Hematopoietic multipotent progenitor cell treated with erythropoietin and hydrocortisone succinate and interleukin-3 and kit ligand, for 4 days (in vitro differentiated cells): ENCODE measurements around the gene NCR1.
A peak's percentile ranks its signal among the peaks of the same experiment; 100 is the strongest.
"Not testable (repeated sequence)": the region's sequence is repeated elsewhere in the genome, so short reads cannot be mapped to it uniquely, and the experiment has no call there.

Experiments used
- DNase-seq: peaks from one replicate; pipeline ENCODE4 v3.0.0-alpha.2; 2015

Gene NCR1

GRCh38 chr19:54905803-54906511 lies at the start of gene NCR1:
TSS of gene NCR1 (plus strand) at chr19:54906148. CDS start at chr19:54906188, 40 bp downstream.
- peak; percentile 74 for DNase-seq

GRCh38 chr19:54858476-54858875 lies 47.5 kb upstream of the NCR1 start:
- not testable (repeated sequence) for DNase-seq

- peak; percentile 45 for DNase-seq
These were observed 46.5 kb upstream of the NCR1 start for GRCh38 chr19:54859421-54859820.

GRCh38 chr19:54863459-54863858 lies 42.5 kb upstream of the NCR1 start:
- not testable (repeated sequence) for DNase-seq

DNA sequence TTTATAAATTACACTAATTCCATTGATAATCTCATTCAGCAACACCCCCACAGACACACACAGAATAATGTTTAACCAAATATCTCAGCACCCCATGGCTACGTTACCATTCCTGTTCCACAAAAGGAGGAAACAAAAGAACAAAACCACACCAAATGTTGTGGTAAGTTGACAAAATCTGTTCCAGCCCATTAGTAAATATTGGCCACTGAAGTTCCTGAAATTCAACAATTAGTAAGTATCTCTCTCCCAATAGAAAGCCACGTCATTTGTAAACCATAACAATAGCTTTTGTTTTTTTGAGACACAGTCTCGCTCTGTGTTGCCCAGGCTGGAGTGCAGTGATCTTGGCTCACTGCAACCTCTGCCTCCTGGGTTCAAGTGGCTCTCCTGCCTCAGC lies 34.3 kb upstream of the NCR1 start:
- DNase-seq = no peak

GRCh38 chr19:54873990-54874389 lies 32.0 kb upstream of the NCR1 start, which contains the start of gene FCAR:
TSS of gene FCAR (plus strand) at chr19:54874235. CDS start at chr19:54874290, 55 bp downstream.
- DNase-seq = no peak

DNA sequence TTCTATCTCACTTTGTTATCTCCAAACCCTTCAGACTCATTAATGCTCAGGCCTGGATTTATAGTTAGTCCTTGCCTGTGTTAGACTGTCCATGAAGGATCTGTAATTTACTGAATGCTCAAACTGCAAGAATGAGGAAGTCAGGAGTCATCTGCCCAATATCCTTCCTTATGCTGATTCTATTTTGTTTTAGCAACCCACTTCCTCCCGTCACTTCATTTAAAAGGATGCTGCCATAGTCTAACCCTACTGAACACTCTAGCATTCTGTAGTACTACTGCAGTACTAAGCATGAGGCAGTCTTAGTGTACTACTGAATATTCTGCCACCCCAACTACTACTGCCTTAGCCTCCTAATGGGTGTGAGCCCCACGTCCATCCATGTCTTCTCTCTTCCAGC lies 30.4 kb upstream of the NCR1 start:
- peak; percentile 61 for DNase-seq

DNA sequence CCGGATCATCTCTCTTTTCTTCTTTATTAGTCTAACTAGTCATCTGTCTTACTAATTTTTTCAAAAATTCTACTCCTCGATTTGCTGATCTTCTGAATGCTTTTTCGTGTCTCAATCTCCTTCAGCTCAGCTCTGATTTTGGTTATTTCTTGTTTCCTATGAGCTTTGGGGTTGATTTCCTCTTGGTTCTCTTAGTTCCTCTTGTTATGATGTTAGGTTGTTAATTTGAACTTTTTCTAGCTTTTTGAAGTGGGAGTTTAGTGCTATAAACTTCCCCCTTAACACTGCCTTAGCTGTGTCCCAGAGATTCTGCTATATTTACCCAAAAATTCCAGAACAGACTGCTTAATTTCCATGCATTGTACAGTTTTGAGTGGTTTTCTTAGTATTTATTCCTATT lies 28.5 kb upstream of the NCR1 start:
- no peak for DNase-seq

DNA sequence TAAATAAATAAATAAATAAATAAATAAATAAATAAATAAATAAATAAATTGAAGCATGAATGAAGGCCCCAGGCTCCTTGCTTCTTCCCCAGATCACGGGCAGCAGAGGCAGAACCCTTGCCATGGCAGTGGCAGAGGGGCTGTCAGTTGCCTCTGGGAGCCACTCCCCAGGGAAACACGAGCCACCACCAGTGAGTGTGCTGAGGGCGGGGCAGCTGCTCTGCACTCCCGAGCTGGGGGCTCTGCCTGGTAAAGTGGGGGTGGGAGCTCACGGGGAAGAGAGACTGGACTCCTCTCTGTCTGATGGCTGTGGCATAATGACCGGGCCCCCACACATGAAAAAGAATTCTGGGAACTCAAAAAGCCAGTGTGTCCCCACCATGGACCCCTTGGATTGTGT lies 24.1 kb upstream of the NCR1 start:
- no peak for DNase-seq

DNA sequence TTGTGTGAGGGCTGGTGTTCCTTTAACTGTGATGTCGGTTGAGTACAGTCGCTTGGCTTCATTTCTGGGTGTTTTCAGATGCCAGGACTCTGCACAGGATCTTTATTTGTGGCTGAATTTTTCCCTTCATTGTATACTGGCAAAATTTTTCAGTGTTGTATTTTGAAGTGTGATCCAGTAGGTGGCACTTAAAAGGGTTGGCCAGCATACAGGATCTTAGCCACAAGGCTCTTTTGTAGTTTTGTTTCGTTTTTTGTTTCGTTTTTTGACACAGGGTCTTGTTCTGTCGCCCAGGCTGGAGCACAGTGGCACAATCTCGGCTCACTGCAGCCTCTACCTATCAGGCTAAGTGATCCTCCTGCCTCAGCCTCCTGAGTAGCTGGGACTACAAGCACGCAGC lies 23.2 kb upstream of the NCR1 start:
- peak; percentile 75 for DNase-seq

GRCh38 chr19:54883228-54883627 lies 22.7 kb upstream of the NCR1 start:
- no peak for DNase-seq

DNA sequence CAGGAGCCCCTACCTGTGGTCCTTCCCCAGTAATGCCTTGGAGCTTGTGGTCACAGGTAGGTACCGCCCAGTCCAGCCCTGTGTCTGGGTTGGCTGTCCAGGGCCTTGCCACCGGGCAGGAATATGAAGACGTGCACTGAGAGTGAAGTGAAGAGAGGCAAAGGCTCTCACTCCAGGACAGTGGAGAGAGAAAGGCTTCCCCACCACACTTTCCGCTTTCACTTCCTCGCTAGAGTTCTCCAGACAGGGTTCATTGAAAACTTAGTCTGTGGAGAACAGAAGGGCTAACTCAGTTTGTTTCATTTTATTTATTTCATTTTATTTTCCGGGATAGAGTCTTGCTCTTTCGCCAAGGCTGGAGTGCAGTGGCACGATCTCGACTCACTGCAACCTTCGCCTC lies 17.7 kb upstream of the NCR1 start:
- no peak for DNase-seq

GRCh38 chr19:54889566-54889965 lies 16.4 kb upstream of the NCR1 start:
- DNase-seq = no peak

DNA sequence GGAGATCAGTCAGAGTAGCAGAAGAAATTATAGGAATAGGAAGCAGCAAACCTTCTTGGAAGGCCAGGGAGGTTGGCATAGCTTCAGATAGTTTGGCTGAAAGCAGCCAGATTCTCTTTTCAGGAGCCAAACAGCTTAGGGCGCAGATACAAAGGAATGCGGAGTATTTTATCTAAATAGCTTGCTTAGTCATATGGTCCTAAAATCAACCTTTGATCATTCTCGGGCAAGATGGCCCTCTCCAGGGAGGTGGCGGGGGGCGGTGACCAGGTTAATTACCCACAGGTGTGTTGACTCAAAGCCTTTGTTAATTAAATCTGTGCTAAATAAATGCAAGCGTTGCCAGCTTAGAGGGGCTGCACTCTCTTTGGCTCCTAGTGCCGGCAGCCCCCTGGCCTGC lies 12.5 kb upstream of the NCR1 start:
- DNase-seq = no peak

- not testable (repeated sequence) for DNase-seq
These were observed 11.8 kb upstream of the NCR1 start for GRCh38 chr19:54894106-54894505.

DNA sequence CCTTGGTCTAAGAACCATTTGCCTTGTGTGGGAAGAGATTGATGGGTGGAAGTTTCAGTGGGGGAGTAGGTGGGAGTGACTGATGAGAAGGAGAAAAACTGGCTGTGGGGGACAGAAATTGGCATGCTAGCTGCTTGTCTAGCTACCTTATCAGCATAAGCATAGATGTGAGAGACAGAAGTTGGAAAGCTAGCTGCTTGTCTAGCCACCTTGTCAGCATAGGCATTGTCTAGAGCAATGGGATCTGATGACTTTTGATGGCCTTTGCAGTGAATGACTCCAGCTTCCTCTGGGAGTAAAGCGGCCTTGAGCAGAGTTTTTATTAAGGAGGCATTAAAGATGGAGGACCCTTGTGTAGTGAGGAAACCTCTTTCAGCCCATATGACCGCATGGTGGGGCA lies 9.9 kb upstream of the NCR1 start:
- no peak for DNase-seq

DNA sequence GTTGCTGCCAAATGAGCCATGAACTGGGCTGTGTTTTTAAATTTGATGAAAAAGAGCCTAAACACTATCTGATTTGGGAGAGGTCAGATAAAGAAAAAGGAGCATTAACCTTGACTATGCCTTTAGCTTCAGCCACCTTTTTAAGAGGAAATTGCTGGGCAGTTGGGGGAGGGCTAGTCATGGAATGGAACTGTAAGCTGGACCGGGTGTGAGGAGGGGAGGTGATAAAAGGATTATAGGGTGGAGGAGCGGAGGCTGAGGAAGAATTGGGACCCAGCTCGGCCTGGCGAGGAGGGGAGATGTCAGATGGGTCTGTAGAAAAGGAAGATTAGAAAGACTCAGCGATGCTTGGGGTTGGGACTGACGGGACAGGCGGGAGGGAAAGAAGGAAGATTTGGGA lies 7.3 kb upstream of the NCR1 start:
- not testable (repeated sequence) for DNase-seq

DNA sequence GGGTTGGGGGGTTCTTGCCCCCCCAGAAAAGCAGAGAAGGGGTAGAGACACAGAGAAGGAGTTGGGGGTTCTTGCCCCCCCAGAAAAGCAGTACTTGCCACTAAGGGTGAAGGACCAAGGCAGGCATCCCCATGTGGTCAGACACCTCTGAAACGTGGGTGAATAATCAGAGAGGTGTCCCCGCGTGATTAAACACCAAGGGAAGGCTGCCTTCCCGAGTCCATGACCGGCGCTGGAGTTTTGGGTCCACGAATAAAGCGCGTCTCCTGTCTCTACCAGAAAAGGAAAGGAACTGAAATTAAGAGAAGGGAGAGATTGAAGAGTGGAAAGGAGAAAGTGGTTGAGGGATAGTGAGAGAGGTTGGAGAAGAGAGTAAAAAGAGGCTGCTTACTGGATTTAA lies 6.3 kb upstream of the NCR1 start:
- not testable (repeated sequence) for DNase-seq

GRCh38 chr19:54901153-54901552 lies 4.8 kb upstream of the NCR1 start:
- DNase-seq = peak; percentile 41

- no peak for DNase-seq
These were observed 3.9 kb upstream of the NCR1 start for GRCh38 chr19:54902061-54902460.

DNA sequence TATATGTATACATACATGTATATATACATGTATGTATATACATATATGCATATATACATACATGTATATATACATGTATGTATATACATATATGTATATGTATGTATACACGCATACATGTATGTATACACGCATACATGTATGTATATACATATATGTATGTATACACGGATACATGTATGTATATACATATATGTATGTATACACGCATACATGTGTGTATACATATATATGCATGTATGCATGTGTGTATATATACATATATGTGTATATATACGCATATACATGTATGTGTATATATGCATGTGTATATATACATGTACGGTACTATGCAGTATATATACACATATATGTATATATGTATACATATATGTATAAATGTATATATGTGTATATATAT lies 2.6 kb upstream of the NCR1 start:
- no peak for DNase-seq

DNA sequence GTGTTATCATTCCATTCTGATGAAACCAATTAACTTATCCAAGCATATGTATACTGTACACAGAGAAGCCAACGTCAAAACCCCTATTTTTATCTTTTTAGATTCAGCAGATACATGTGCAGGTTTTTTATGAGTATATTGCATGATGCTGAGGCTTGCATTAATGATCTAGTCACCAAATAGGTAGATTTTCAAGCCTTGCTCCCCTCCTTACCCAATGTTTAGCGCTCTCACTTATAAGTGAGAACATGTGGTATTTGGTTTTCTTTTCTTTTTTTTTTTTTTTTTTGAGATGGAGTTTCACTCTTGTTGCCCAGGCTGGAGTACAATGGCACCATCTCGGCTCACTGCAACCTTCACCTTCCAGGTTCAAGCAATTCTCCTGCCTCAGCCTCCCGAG lies 1.7 kb upstream of the NCR1 start:
- DNase-seq = not testable (repeated sequence)

- DNase-seq = peak; percentile 71
These were observed 536 bp upstream of the NCR1 start for GRCh38 chr19:54905421-54905802.

DNA sequence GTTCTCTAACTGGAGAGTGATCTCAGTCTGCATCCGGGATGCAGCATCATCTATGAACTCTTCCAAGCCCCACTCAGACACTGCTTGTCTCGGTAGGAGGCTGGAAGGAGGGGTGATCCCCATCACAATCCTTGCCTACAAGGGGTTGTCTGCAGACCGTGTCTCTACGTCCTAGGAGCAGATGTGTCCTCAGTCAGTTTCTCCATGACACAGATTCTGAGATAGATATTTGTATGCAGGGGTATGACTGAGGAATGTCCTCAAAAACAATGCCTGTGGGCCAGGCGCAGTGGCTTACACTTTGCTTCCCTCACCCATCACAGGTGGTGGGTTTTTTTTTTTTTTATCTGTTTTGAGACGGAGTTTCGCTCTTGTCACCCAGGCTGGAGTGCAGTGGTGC lies 871 bp downstream of the NCR1 start:
- no peak for DNase-seq

DNA sequence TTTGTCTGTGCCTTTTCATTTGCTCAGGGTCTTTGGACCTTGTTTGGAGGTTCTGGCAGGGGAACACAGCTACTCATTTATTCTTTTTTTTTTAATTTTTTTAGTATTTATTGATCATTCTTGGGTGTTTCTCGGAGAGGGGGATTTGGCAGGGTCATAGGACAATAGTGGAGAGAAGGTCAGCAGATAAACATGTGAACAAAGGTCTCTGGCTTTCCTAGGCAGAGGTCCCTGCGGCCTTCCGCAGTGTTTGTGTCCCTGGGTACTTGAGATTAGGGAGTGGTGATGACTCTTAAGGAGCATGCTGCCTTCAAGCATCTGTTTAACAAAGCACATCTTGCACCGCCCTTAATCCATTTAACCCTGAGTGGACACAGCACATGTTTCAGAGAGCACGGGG lies 2.0 kb downstream of the NCR1 start:
- not testable (repeated sequence) for DNase-seq
